Right atrium auricular region (tissue), 2 donors: Measurements from ENCODE around the gene LRSAM1. TPM values are rescaled to one million over a fixed set of nuclear protein-coding genes. Genes with fewer than 3 reads are reported as not detected.

Experiments used
- DNase-seq: peaks from one replicate; pipeline ENCODE4 v3.0.0-alpha.2; 2019; ENCODE audit warnings: low spot score
- H3K27ac ChIP-seq, 2 donors: fragments of 200-600 bp; sonication (generic); 1 replicate in 1 of 2; 2 replicates in 1 of 2; pipeline ENCODE4 v1.5.1; 2016 to 2019
- H3K27me3 ChIP-seq, 2 donors: fragments of 200-600 bp; sonication (generic); one replicate each; pipeline versions ENCODE4 v1.5.1 to v1.6.0; 2017 to 2019
- H3K36me3 ChIP-seq: fragments of 200-600 bp; sonication (generic); one replicate; pipeline ENCODE4 v1.5.1; 2016
- H3K4me1 ChIP-seq, 2 donors: fragments of 200-600 bp; sonication (generic); one replicate each; pipeline versions ENCODE4 v1.5.1 to v1.6.0; 2017 to 2019
- H3K4me3 ChIP-seq, 2 donors: fragments of 200-600 bp; sonication (generic); 1 replicate in 1 of 2; 2 replicates in 1 of 2; pipeline ENCODE4 v1.5.1; 2017 to 2019; ENCODE audit warnings: mild to moderate bottlenecking in 1 of 2, moderate library complexity in 1 of 2
- H3K9me3 ChIP-seq, 2 donors: fragments of 200-600 bp; sonication (generic); one replicate each; pipeline ENCODE4 v1.5.1; 2019
- total RNA-seq, 2 donors: library from RNA; depleted of rRNA; stranded (reverse); fragments of >200 nt; gene quantifications; one replicate each; pipeline ENCODE4 v1.1.0, GENCODE V29; 2016
- TF ChIP-seq, protein P1 (sequence below), 2 donors: fragments of 200-600 bp; sonication (generic); IDR thresholded peaks; one replicate each; pipeline ENCODE4 v1.5.1; 2019; ENCODE audit warnings: antibody characterized with exemption in 2 of 2

LRSAM1 gene
- total RNA-seq, 2 donors from 2014 or later = 12.0 to 23.1 TPM

DNA sequence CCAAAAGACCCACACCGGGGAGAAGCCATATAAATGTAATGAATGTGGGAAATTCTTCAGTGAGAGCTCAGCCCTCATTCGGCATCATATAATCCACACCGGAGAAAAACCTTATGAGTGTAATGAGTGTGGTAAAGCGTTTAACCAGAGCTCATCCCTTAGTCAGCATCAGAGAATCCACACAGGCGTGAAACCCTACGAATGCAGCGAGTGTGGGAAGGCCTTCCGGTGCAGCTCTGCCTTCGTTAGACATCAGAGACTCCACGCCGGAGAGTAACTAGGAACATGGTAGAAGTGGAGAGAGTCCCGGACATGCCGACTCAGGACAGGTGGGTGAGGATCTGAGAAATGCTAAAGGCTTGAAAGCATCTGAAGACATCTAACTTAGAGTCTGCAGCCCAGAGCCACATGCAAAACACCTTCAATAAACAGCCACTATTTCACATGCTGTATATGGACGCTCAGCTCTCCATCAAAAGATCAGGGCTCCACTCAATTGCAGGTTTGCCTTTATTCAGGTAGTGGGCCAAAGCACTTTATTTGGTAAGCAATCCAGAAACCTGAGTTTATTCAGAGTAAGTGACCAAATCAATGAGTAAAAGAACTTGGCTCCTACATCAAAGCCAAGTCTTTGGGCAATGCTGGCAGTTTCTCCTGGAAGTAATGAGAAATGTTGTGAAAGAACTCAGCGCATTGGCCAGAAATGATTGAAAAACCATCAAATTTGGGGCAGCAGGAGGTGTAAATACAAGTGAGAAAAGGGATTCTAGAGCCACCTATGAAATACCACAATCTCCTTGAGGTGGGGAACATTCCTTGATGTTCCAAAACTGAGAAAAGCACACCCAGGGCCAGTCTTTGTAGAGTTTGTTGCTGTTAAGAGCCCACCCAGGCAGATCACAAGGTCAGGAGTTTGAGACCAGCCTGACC is 6.1 kb upstream of the LRSAM1 start:
- Histone ChIP-seq H3K36me3 (peaks cover 94% of the 10 kb centered on the region), H3K4me3 (no peak overlapping the region), H3K27me3 (no peaks in the 10 kb centered on the region), H3K9me3 (no peaks in the 10 kb centered on the region), H3K4me1 (peaks cover 0 to 22% of the 10 kb centered on the region in 2 donors), H3K27ac (no peak overlapping the region)
- TF ChIP-seq, protein P1, sequence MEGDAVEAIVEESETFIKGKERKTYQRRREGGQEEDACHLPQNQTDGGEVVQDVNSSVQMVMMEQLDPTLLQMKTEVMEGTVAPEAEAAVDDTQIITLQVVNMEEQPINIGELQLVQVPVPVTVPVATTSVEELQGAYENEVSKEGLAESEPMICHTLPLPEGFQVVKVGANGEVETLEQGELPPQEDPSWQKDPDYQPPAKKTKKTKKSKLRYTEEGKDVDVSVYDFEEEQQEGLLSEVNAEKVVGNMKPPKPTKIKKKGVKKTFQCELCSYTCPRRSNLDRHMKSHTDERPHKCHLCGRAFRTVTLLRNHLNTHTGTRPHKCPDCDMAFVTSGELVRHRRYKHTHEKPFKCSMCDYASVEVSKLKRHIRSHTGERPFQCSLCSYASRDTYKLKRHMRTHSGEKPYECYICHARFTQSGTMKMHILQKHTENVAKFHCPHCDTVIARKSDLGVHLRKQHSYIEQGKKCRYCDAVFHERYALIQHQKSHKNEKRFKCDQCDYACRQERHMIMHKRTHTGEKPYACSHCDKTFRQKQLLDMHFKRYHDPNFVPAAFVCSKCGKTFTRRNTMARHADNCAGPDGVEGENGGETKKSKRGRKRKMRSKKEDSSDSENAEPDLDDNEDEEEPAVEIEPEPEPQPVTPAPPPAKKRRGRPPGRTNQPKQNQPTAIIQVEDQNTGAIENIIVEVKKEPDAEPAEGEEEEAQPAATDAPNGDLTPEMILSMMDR (IDR thresholded peaks at IDR 0.05) = no peak
- no peak for DNase-seq

DNA sequence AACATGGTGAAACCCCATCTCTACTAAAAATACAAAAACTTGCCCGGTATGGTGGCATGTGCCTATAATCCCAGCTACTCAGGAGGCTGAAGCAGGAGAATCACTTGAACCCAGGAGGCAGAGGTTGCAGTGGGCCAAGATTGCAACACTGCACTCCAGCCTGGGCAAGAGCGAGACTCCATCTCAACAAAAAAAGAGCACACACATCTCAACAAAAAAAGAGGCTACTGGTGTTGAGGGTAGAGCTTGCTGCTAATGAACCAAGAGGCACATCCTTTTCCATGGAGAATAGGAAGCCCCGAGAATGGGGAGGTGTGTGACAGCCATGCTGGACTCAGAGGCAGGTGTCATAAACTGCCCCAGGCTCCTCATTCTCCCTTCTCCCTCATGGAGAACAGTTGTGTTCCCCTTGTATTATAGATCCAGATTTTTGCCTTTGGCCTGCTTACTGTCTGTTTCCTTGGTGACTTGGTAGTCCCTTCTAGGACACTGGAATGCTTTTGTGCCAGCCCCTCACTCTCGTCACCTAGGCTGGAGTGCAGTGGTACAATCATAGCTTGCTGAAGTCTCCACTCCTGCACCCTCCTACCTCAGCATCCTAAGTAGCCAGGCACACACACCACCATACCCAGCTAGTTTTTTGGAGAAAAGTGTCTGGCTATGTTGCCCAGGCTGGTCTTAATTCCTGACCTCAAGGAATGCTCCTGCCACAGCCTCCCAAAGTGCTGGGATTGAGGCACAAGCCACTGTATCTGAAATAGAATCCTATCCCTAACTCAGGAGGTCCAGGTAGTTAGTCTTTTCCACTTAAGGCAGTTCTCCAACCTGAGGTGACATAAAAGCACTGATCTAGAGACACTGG is 5.2 kb upstream of the LRSAM1 start:
- peaks cover 0 to 27% of the 10 kb centered on the region in 2 donors for H3K4me1 ChIP-seq
- peaks cover 85% of the 10 kb centered on the region for H3K36me3 ChIP-seq
- H3K27me3 ChIP-seq = no peaks in the 10 kb centered on the region
- no peak overlapping the region for H3K4me3 ChIP-seq
- TF ChIP-seq, protein P1 (IDR thresholded peaks at IDR 0.05) = no peak
- no peak for DNase-seq
- H3K9me3 ChIP-seq = no peaks in the 10 kb centered on the region
- no peak overlapping the region for H3K27ac ChIP-seq

DNA sequence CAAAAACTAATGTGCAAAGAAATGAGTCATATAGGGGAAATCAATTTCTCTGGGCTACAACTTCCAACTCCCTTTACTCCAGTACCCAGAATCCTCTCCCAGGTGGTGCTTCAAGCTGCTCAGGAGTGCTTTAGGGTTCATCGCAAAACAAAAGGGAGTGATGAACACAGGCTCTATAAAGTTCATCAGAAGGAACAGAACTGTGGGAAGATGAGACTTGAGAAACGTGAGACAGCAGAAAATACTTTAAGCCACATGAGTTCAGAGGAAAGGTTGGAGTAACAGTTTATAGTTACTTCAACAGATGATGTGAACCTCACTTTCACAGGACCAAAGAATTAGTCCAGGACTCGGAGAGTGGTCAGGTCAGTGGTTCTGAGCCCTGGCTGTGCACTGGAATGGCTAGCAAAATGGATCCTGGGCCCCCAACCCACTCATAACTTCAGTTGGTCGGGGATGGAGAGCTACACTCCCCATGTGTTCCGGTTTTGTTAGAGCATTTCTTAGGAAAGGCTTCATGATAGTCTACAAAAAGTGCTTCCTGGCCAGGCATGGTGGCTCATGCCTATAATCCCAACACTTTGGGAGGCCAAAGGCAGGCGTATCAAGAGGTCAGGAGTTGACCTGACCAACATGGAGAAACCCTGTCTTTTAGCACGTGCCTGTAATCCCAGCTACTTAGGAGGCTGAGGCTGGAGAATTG is 4.4 kb upstream of the LRSAM1 start:
- peaks cover 0 to 28% of the 10 kb centered on the region in 2 donors for H3K4me1 ChIP-seq
- TF ChIP-seq, protein P1 (IDR thresholded peaks at IDR 0.05) = no peak
- no peaks in the 10 kb centered on the region for H3K9me3 ChIP-seq
- H3K27me3 ChIP-seq = no peaks in the 10 kb centered on the region
- peaks cover 77% of the 10 kb centered on the region for H3K36me3 ChIP-seq
- DNase-seq = no peak
- H3K27ac ChIP-seq = no peak overlapping the region
- H3K4me3 ChIP-seq = no peak overlapping the region

DNA sequence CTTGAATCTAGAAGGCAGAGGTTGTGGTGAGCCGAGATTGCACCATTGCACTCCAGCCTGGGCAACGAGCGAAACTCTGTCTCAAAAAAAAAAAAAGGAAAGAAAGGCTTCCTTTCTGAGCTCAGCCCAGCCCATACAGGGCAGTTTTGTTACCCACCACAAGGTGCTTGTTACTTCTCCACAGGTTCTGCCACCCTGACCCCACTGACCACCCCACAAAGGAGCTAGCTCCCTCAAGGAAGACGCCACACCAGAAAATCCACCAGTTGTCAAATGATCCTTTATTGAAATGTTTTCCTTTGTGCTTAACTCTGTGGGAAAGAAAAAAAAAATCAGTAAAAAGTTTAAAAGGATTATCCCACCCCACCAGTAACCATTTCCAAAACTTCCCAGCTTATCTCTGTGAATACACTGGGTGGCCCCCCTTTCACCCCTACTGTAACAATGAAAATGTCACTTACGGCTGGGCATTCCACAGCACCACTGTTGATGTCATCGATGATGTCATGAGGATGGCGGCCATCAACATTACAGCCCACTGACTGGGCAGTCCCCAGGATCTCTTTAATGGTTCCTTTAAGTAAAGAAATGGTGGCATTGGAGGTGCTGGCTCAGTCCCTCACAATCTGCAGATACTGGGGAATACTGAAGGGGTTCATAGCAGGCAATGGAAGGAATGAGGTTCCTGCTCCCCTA is 3.7 kb upstream of the LRSAM1 start:
- Histone ChIP-seq H3K36me3 (peaks cover 71% of the 10 kb centered on the region), H3K27ac (no peak overlapping the region)

More for the DNA sequence above, 3.7 kb upstream of the LRSAM1 start:
- Histone ChIP-seq H3K4me3 (no peak overlapping the region), H3K4me1 (peaks cover 0 to 35% of the 10 kb centered on the region in 2 donors), H3K27me3 (no peaks in the 10 kb centered on the region), H3K9me3 (no peaks in the 10 kb centered on the region)
- DNase-seq = no peak
- TF ChIP-seq, protein P1 (IDR thresholded peaks at IDR 0.05) = no peak
